SK-N-SH treated with all-trans-retinoic acid at 6 μM for 48 hours (cell line): ENCODE measurements around the gene FAM20C.

Experiments
- ARNTL ChIP-seq: fragments of 450-650 bp; formaldehyde crosslinking; IDR thresholded peaks from 2 replicates; pipeline ENCODE4 v1.5.0; 2020; ENCODE audit warnings: low read depth, mild to moderate bottlenecking, moderate library complexity, borderline replicate concordance
- CREB5 ChIP-seq: fragments of 250-450 bp; sonication (Bioruptor Pico); IDR thresholded peaks from 2 replicates; pipeline ENCODE4 v1.5.1; 2020; ENCODE audit warnings: low read depth, mild to moderate bottlenecking, moderate library complexity
- GLIS3 ChIP-seq: fragments of 250-450 bp; sonication (Bioruptor Pico); IDR thresholded peaks from 2 replicates; pipeline ENCODE4 v1.5.0; 2020; ENCODE audit warnings: mild to moderate bottlenecking, moderate library complexity
- OSR1 ChIP-seq: fragments of 250-450 bp; sonication (Bioruptor Pico); IDR thresholded peaks from 2 replicates; pipeline ENCODE4 v1.8.0; 2022; ENCODE audit warnings: moderate library complexity, mild to moderate bottlenecking, inconsistent platforms
- PATZ1 ChIP-seq: fragments of 250-450 bp; sonication (Bioruptor Pico); IDR thresholded peaks from 2 replicates; pipeline ENCODE4 v1.8.0; 2020; ENCODE audit warnings: mild to moderate bottlenecking, moderate library complexity, borderline replicate concordance
- PPARA ChIP-seq: fragments of 250-450 bp; sonication (Bioruptor Pico); IDR thresholded peaks from 2 replicates; pipeline ENCODE4 v1.5.0; 2020; ENCODE audit warnings: mild to moderate bottlenecking, borderline replicate concordance
- TCF4 ChIP-seq: fragments of 250-450 bp; sonication (Bioruptor Pico); IDR thresholded peaks from 2 replicates; pipeline ENCODE4 v1.8.0; 2021; ENCODE audit warnings: mild to moderate bottlenecking, moderate library complexity, borderline replicate concordance
- TOX ChIP-seq: fragments of 250-450 bp; sonication (Bioruptor Pico); IDR thresholded peaks from 2 replicates; pipeline ENCODE4 v1.8.0; 2021; ENCODE audit warnings: mild to moderate bottlenecking, moderate library complexity, borderline replicate concordance
- ZFP30 ChIP-seq: fragments of 450-650 bp; formaldehyde crosslinking; IDR thresholded peaks from 2 replicates; pipeline ENCODE4 v1.5.0; 2022; ENCODE audit warnings: mild to moderate bottlenecking, moderate library complexity
- ZNF70 ChIP-seq: fragments of 450-650 bp; formaldehyde crosslinking; IDR thresholded peaks from 2 replicates; pipeline ENCODE4 v1.5.0; 2020; ENCODE audit warnings: mild to moderate bottlenecking, moderate library complexity

- TF ChIP-seq CREB5: no peak
- no peak for TF ChIP-seq ARNTL (CRISPR knock-in tag)
- no peak for TF ChIP-seq PPARA (CRISPR knock-in tag)
- no peak for TF ChIP-seq ZNF70
- TF ChIP-seq PATZ1: no peak
- TF ChIP-seq OSR1: no peak
- no peak for TF ChIP-seq TOX
- TF ChIP-seq TCF4: no peak
- no peak for TF ChIP-seq ZFP30 (CRISPR knock-in tag)
- TF ChIP-seq GLIS3 (CRISPR knock-in tag): no peak
These were observed 40.9 kb upstream of the FAM20C start for GRCh38 chr7:151346-152050.
